Measurements from ENCODE around the gene SLC6A1. TPM values are rescaled to one million over a fixed set of nuclear protein-coding genes. Genes with fewer than 3 reads are reported as not detected.

SLC6A1 gene
- total RNA-seq, 1 experiment from 2014 or later, result not detected

DNA sequence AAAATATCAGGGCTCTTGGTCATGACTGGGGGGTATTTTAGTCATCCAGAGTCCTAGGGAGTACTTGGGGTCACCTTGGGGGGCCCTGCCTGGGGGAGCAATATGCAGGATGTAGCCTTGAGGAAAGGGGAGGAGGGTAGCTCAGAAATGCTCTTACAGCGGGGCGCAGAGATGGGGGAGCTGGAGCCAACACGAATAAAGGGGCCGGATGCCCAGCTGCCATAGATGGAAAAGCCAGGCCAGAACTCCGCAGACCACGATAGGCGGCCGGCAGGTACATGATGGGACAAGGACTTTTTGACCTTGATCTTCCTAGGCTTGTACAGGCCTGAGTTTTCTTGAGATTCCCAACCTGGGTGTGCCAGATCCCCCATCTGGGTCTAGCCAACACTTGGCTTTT is 47.7 kb upstream of the SLC6A1 start:
- Histone ChIP-seq H3K23ac (ENCODE audit: insufficient read length, low read depth, low read length) (no peak overlapping the region), H2BK5ac (ENCODE audit: insufficient read length, low read length) (no peak overlapping the region), H3K56ac (ENCODE audit: insufficient read length, low read depth, low read length) (no peak overlapping the region), H3T11ph (ENCODE audit: low read length) (no peak overlapping the region), H3K9me3 (ENCODE audit: control insufficient read depth, low read depth, low read length) (no peaks in the 10 kb centered on the region), H3K79me2 (ENCODE audit: insufficient read depth, low read length) (no peaks in the 10 kb centered on the region), H2BK20ac (ENCODE audit: low read depth, low read length, poor library complexity, severe bottlenecking) (no peak overlapping the region), H2BK15ac (ENCODE audit: low read depth, low read length) (no peak overlapping the region), H3K4ac (ENCODE audit: low read depth, low read length) (no peak overlapping the region), H3K9ac (ENCODE audit: extremely low read depth, insufficient read length, low read length) (no peak overlapping the region), H2BK120ac (ENCODE audit: low read depth, low read length, poor library complexity, severe bottlenecking) (no peak overlapping the region), H3K23me2 (ENCODE audit: insufficient read length, low read depth, low read length, poor library complexity, severe bottlenecking) (no peaks in the 10 kb centered on the region), H2AK5ac (ENCODE audit: insufficient read length, low read length) (no peak overlapping the region), H3K4me1 (ENCODE audit: insufficient read depth, low read length) (no peaks in the 10 kb centered on the region), H4K91ac (ENCODE audit: insufficient read length, low read depth, low read length) (no peak overlapping the region), H3K27ac (ENCODE audit: insufficient read length, low read depth, low read length) (no peak overlapping the region), H3K18ac (ENCODE audit: insufficient read length, low read depth, low read length) (no peak overlapping the region), H3K4me2 (ENCODE audit: insufficient read depth, insufficient read length, low read length) (no peak overlapping the region), H4K5ac (ENCODE audit: insufficient read length, low read depth, low read length) (no peak overlapping the region), H3K79me1 (ENCODE audit: insufficient read depth, low read depth, low read length, poor library complexity, severe bottlenecking) (no peaks in the 10 kb centered on the region), H4K8ac (replicated peaks; ENCODE audit: insufficient read length, low read depth, low read length) (no peak overlapping the region), H4K20me1 (ENCODE audit: control insufficient read depth, insufficient read depth, insufficient read length) (no peaks in the 10 kb centered on the region), H3K27me3 (ENCODE audit: insufficient read depth, low read length) (no peaks in the 10 kb centered on the region), H3K14ac (ENCODE audit: insufficient read depth, low read length) (no peak overlapping the region), H2AFZ (ENCODE audit: low read length) (no peak overlapping the region), H2BK12ac (ENCODE audit: insufficient read length, low read depth, low read length) (no peak overlapping the region)
- no CpG with 5 or more reads among the region's 8 CpGs for WGBS (ENCODE audit: extremely low coverage, insufficient read length, low lambda C conversion rate)
- peaks cover 2 to 6% (median 3%) of the 10 kb centered on the region in 3 experiments; a peak in 3 of 7 replicates for H3K36me3 Mint-ChIP-seq (ENCODE audit: insufficient read depth in 1 of 3, low read depth in 3 of 3)
- H3K4me1 Mint-ChIP-seq, result peaks cover 2 to 4% of the 10 kb centered on the region in 2 experiments; a peak in 2 of 4 replicates
- H3K27ac Mint-ChIP-seq, result no peak overlapping the region
- TF ChIP-seq, protein P1, sequence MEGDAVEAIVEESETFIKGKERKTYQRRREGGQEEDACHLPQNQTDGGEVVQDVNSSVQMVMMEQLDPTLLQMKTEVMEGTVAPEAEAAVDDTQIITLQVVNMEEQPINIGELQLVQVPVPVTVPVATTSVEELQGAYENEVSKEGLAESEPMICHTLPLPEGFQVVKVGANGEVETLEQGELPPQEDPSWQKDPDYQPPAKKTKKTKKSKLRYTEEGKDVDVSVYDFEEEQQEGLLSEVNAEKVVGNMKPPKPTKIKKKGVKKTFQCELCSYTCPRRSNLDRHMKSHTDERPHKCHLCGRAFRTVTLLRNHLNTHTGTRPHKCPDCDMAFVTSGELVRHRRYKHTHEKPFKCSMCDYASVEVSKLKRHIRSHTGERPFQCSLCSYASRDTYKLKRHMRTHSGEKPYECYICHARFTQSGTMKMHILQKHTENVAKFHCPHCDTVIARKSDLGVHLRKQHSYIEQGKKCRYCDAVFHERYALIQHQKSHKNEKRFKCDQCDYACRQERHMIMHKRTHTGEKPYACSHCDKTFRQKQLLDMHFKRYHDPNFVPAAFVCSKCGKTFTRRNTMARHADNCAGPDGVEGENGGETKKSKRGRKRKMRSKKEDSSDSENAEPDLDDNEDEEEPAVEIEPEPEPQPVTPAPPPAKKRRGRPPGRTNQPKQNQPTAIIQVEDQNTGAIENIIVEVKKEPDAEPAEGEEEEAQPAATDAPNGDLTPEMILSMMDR (conservative IDR thresholded peaks at IDR 0.05), result no peak
- peaks cover 12 to 13% of the 10 kb centered on the region in 2 experiments for H3K9me3 Mint-ChIP-seq
- peaks cover 17% of the 10 kb centered on the region for H3K27me3 Mint-ChIP-seq (ENCODE audit: low read depth)
- no peak for DNase-seq
- H3K4me3 Mint-ChIP-seq, result no peak overlapping the region
